ENCODE measurements around the gene PIK3C2A.

GRCh38 chr11:17214338-17214737, 6.6 kb upstream of the PIK3C2A start:
- TF ChIP-seq HDGF (IDR thresholded peaks at IDR 0.05; ENCODE audit: borderline replicate concordance) (no peak), SP1 (IDR thresholded peaks at IDR 0.05) (no peak), LEF1 (IDR thresholded peaks at IDR 0.05; ENCODE audit: borderline replicate concordance) (no peak)

Measured in HEK293T (cell line).